A204.1 (cell line): Measurements from ENCODE around the gene CD209.
"Not testable (repeated sequence)": the region's sequence is repeated elsewhere in the genome, so short reads cannot be mapped to it uniquely, and the experiment has no call there.

ENCODE experiments used
- FAIRE-seq: peaks from 2 replicates; lab custom pipeline; 2012; peaks lifted over from hg19 to GRCh38; lab: Jason Lieb, UNC

Gene CD209

DNA sequence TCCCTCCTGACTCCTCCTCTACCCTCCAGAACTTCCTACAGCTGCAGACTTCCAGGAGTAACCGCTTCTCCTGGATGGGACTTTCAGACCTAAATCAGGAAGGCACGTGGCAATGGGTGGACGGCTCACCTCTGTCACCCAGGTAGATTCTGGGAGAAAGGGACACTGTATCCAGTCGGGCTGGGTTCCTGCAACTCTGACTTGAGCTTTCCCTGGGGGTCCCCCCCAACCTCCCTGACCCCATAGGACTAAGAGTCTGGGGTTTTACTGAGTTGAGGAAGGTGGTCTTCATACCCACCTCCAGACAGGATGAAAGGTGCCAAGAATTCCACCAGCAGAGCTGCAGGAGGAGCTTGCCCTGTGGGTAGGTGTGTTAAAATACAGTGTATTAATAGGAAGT is 20.2 kb upstream of the CD209 start:
- no peak for FAIRE-seq

DNA sequence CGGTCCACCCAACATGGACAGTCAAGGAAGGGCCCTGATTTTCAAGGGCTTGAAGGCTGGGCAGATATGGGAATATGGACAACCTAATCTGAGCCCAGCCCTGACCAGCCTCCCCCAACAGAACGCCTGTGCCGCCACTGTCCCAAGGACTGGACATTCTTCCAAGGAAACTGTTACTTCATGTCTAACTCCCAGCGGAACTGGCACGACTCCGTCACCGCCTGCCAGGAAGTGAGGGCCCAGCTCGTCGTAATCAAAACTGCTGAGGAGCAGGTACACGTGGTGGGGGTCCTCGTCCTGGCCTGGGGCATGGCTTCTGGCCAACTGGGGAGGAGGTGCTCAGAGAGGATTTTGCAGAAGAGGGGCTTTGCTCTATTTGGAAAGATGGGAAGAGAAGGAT is 19.2 kb upstream of the CD209 start:
- no peak for FAIRE-seq

DNA sequence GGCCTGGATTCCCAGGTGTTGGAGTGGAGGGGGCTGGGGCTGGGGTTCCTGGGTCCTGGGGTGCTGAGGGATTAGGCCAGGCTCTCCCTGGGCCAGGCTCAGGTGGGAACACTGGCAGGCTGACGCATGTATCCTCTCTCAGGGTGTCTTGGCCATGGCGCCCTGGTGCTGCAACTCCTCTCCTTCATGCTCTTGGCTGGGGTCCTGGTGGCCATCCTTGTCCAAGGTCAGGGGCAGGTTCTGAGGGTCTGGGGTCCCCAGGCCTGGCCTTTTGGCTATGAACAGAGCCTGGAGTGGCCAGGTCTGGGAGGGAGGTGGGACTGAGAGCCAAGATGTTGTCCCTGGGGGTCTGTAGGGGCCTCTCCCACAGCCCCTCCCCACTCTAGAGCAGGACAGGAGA is 17.7 kb upstream of the CD209 start:
- not testable (repeated sequence) for FAIRE-seq

DNA sequence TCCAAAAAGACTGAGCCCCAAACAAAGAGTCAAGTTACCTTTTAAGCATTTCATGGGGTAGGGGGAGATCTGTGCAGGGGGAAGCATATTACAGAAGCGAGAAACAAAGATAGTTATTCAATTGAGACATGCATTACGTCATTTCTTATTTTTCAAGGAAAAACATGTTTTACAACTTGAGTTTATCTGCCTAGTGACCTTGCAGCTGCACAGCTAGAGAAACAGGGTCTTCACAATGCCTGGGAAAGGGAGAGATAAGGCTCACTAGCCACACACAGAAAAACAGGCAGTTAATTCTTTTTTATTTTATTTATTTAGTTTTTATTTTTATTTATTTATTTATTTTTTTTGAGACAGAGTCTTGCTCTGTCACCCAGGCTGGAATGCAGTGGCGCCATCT is 16.8 kb upstream of the CD209 start:
- FAIRE-seq: not testable (repeated sequence)

DNA sequence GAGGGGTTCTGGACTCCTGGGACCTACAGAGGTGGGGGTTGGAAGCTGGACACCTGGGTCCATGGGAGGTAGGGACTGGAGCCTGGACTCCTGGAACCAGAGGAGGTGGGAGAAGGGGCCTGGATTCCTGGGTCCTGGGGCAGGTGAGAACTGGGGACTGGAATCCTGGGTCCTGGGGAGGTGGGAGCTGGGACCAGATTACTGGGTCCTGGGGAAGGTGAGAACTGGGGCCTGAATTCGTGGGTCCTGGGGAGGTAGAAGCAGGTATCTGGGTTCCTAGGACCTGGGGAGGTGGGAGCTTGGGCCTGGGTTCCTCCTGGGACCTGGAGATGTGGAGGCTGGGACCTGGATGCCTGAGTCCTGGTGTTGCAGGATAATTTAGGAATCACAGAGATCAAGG is 16.4 kb upstream of the CD209 start:
- FAIRE-seq: no peak

DNA sequence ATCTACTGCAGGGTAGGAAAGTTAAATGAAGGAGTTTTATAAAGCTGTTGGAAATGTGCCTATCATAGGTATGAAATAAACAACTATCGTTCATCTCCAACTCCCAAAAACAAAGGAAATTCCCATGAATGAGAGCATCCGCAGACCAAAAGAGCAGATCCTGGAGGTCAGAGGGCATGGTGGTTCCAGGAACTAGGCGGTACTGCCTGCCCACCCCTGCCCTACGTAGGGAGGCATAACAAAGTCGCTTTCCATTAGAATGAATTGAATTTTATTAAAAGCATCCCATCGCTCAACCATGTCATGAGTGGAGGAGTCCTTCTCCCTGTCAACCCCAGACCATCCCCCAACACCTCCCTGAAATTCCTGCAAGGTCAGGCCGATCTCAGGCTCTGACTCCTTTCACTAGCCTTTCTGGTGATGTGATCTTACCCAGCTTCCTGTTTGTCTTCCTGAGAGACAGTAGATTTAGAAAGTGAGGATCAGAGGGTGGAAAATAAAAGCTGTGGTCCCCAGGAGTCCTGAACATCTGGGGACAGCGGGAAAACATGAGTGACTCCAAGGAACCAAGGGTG is 15.5 kb upstream of the CD209 start, which contains the start of gene CLEC4M:
CLEC4M (plus strand) TSS at position 525 of the 575 bp plus-strand sequence; CDS start at position 549, 24 bp downstream.
- FAIRE-seq: no peak

DNA sequence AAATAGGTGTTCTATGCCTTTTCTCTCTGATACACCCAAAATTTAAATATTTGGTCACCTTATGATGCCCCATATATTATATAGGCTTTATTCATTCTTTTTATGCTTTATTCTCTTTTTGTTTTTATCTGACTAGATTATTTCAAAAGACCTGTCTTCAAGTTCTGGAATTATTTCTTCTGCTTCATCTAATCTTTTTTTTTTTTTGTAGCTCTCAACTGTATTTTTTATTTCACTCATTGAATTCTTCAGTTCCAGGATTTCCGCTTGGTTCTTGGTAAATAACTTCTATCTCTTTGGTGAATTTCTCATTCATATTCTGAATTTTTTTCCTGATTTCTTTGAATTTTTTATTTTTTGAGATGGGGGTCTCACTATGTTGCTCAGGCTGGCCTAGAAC is 11.8 kb upstream of the CD209 start:
- no peak for FAIRE-seq

DNA sequence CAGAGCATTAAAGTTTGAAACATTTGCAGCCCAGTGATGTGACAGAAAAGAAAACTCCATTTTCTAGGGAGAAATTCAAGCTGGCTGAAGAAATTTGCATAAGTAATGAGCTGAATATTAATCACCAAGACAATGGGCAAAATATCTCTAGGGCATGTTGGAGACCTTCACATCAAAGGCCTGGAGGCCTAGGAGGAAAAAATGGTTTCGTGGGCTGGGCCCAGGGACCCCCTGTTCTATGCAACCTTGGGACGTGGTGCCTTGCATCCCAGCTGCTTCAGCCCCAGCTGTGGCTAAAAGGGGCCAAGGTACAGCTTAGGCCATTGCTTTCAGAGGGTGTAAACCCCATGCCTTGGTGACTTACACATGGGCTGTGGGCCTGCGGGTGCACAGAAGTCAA is 10.0 kb upstream of the CD209 start:
- no peak for FAIRE-seq

DNA sequence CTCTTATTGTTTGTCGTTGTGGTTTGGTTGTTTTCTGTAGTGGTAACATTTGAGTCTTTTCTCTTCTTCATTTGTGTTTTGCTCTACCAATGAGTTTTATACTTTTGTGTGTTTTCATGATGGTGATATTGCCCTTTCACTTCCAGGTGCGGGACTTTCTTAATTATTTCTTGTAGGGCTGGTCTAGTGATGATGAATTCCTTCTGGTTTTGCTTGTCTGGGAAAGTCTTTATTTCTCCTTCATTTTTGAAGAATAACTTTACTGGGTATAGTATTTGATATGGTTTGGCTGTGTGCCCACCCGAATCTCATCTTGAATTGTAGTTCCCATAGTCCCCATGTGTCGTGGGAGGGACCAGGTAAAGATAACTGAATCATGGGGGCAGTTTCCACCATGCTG is 8.9 kb upstream of the CD209 start:
- no peak for FAIRE-seq

DNA sequence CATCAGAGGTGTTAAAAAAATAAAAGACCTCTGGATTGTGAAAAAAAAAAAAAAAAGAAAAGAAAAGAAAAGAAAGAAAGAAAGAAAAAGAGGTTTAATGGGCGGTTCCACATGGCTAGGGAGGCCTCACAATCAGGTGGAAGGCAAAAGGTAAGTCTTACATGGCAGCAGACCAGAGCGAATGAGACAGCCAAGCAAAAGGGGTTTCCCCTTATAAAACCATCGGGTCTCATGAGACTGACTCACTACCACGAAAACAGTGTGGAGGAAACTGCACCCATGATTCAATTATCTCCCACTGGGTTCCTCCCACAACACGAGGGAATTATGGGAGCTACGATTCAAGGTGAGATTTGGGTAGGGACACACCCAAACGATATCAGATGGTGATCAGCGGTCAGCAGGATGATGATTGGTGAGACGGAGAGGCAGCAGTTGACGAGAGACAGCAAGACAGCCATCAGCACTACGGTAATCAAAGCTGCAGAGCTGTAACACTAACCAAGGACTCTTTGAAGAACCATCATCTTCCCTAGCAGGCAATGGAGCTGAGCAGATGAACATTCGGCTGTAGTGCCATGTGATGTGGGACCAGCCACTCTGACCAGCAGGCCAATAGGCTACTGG is 3.9 kb upstream of the CD209 start:
- no peak for FAIRE-seq

DNA sequence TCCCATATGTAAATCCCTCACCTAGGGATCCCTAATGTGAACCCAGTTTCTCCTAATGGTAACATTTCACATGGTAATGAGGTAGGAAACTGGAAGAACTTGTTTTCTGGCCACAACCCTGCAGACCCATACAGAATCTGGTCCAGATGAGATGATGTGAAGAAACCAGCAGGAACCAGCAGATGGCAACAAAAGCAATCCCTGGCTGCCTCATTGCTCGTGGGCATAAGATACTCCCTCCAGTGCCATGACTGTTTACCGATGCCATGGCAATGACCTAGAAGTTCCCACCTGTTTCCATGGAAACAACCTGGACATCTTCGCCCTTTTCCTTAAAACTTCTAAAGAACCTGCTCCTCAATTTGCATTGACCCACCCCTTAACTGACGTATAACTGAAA is 1.4 kb upstream of the CD209 start:
- FAIRE-seq: no peak

DNA sequence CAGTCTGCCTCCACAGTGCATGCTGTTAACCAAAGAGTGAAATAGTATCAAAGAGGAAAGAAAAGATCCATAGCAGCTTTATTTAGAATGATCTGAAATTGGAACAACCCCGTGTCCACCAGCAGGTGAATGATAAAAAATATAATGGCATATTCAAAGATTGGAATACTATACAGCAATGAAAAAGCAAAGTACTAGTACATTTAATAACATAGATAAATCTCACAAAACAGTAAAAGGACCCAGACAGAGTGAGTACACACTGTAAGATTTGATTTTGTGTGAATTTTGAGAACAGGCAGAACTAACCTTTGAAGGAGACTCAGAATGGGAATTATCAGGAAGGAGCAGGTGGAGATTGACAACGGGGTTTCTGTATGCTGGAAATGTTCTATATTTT is 837 bp upstream of the CD209 start:
- no peak for FAIRE-seq

DNA sequence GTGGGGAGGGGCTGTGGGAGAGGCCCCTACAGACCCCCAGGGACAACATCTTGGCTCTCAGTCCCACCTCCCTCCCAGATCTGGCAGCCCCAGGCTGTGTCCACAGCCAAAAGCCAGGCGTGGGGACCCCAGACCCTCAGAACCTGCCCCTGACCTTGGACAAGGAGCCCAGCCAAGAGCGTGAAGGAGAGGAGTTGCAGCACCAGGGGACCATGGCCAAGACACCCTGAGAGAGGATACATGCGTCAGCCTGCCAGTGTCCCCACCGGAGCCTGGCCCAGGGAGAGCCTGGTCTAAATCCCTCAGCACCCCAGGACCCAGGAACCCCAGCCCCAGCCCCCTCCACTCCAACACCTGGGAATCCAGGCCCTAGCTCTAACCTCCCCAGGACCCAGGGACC is 1.0 kb downstream of the CD209 start:
- FAIRE-seq: not testable (repeated sequence)

DNA sequence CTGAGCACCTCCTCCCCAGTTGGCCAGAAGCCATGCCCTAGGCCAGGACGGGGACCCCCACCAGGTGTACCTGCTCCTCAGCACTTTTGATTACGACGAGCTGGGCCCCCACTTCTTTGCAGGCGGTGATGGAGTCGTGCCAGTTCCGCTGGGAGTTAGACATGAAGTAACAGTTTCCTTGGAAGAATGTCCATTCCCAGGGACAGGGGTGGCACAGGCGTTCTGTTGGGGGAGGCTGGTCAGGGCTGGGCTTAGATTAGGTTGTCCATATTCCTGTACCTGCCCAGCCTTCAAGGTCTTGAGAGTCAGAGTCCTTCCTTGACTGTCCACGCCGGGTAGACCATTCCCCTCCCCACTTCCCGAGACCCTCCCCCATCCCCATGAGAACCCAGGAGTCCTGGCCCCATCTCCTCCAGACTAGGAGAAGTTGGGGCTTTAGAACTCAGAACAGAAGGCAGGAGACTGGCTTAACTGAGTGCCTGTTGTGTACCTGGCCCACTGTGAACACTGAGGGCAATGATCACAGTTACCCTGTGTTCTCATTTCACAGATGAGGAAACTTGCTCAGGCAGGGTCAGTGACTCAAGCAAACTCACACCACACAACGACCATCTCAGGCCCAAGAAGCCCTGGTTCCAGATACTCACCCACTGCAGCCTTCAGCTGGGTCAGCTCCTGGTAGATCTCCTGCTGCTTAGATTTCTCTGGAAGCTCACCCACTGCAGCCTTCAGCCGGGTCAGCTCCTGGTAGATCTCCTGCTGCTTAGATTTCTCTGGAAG is 2.3 kb downstream of the CD209 start:
- no peak for FAIRE-seq

DNA sequence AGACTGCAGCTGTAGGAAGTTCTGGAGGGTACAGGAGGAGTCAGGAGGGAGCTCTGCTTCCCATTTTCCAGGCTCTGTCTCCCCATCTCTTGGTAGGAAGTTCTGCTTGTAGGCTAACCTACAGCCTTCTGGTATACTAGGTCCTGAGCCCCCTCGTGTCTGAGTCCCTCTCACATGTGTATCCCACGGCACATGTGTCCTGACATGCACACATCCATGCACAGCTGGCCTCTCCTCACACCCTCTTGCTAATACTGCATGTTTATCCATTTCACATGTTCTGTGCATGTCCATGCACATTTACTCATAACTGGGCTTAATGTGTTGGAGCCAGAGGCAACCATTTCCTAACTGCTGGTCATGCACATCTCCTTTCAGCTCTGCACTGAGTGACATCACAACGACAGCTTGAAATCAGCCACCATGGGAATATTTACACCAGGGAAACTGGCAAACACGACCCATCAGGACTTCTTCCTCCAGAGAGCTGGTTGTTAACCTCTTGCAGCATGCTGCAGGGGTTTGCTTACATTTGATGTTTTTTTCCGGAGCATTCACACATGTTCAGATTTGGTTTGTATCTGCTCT is 3.0 kb downstream of the CD209 start:
- no peak for FAIRE-seq

DNA sequence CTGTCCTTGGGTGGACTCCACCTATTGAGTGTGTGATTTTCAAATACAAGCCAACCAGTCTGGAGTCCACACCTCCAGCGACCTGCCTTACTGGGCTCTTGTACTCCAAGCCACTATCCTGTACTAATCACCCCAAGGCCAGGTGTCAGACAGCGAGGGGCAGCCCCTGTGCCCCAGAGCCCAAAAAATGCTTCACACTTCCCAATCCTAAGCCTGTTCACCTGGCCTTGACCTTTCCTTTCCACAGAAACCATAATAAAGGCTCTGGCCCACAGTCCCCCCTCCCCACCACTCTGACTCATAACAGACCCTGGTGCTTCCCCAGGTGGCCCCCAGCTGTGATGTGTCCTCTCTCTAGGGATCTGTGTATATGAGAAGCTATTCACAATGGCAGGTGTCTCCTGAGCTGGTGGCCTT is 3.9 kb downstream of the CD209 start:
- FAIRE-seq: no peak

DNA sequence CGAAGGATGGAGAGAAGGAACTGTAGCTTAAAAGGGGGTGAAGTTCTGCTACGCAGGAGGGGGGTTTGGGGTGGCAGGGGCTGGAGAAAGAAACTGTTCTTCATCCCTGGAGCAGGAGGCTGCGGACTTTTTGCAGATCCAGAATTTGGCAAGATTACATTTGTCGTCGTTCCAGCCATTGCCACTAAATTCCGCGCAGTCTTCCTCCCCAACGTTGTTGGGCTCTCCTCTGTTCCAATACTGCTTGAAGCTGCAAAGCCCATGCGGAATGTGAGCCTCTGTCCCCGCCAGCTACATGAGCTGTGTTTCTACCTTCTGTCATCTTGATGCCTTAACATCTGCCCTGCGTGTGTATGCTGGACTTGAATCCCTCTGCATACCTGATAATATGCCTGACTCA is 4.3 kb downstream of the CD209 start:
- FAIRE-seq: no peak

DNA sequence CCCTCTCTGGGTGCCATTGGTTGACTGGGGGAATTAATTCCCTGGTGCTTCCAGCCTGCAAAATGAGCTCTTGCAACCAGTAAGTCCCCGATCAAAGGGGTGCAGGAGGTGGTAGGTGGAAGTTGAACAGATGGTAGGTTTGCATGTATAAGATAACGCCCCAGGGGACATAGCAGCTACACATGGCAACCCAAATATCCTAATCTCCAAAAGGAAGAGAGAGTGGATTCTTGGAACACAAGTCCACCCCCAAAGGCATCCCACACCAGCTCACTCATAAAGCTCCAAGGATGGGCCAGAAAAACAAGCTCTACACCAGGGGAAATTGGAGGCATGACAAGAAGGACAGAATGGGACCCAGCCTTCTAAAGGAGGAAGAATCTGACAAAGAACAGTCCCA is 4.8 kb downstream of the CD209 start:
- no peak for FAIRE-seq

DNA sequence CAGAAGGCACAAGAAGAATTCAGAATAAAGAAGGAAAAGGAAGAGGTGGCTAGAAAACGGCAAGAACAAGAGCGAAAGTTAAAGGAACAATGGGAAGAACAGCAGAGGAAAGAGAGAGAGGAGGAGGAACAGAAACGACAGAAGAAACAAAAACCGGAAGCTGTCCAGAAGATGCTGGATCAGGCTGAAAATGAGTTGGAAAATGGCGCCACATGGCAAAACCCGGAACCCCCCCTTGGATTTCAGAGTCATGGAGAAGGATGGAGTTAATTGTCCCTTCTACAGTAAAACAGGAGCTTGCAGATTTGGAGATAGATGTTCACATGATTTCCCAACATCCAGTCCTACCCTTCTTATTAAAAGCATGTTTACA is 6.7 kb downstream of the CD209 start:
- no peak for FAIRE-seq

DNA sequence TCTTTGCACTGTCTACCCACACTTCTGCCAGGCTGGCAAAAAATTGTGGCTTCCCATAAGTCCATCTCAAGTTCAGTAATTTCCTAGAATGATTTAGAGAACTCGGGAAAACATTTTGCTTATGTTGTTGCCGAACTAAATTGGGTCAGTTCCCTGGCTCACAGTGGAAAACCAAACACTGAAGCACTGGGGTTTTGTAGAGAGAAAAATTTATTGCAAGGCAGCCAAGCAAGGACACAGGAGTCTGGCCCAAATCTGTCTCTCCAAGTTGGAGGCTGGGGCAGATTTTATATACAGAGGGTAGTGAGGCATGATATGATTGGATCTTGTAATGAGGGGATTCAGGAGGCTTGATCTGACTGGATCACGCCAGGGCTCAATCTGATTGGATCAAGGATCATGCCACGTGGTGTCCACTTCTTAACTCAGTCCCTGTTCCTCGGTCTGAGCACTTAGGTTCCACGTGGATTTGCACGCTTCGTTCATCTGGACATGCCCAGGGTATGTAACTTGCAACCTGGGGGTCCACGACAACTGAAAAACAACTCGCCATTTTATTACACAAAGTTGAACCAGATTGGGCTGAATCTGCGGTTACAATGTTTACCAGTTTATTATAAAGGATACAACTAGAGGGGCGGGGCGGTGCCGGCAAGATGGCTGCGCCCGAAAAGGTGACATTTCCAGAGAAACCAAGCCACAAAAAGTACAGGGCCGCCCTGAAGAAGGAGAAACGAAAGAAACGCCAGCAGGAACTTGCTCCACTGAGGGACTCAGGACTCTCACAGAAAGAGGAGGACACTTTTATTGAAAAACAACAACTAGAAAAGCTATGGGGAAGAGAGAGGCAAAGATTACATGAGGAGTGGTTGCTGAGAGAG is 7.3 kb downstream of the CD209 start:
- FAIRE-seq: no peak

DNA sequence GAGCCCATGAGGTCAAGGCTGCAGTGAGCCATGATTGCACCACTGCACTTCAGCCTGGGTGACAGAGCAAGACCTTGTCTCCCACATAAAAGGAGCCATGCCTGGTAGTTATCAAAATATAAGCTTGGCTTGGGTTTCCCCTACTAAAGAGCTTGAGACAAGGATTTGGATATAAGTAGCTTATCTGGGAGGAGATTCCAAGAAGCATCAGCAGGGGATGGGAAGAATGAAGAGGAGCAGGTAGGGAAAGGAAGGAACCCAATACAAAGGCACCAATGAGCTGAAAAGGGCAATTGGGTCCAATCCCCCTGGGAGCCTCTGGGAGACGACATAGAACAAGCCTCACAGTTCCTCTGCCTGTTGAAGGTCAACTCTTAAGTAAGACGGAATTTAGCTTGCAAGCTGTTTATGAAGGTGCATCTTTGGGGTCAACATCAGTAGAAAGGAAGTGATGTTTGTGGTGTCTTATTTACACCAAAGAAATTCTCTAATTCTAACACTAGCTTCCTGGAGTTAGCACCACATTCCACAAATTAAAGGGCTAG is 8.1 kb downstream of the CD209 start:
- FAIRE-seq: no peak

DNA sequence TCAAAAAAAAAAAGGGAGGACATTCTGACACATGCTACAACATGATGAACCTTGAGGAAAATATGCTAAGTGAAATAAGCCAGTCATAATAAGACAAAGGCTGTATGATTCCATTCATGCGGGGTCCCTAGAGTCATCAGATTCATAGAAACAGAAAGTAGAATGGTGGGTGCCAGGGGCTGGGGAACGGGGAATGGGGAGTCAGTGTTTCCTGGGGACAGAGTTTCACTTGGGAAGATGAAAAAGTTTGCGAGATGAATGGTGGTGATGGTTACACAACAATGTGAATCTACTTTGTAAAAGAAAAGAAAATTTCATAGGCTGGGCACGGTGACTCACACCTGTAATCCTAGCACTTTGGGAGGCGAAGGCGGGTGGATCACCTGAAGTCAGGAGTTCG is 9.3 kb downstream of the CD209 start:
- FAIRE-seq: no peak
